Right renal cortex interstitium (tissue), 3 donors: ENCODE results near the gene ILK. TPM values are rescaled to one million over a fixed set of nuclear protein-coding genes. Genes with fewer than 3 reads are reported as not detected.
A peak's percentile ranks its signal among the peaks of the same experiment; 100 is the strongest.

Source experiments
- DNase-seq, 3 donors: peaks; one replicate each; pipeline ENCODE4 v3.0.0-alpha.2; 2013; ENCODE audit warnings: low read depth in 3 of 3, low spot score in 2 of 3
- polyA plus RNA-seq, 3 donors: library from polyadenylated mRNA; unstranded; fragments of 120-200 nt; gene quantifications; one replicate each; pipeline ENCODE4 v1.2.1, GENCODE V29; 2013; ENCODE audit not compliant: insufficient read length in 3 of 3

ILK gene
- polyA plus RNA-seq, 3 donors = 144 to 167 (median 159) TPM

DNA sequence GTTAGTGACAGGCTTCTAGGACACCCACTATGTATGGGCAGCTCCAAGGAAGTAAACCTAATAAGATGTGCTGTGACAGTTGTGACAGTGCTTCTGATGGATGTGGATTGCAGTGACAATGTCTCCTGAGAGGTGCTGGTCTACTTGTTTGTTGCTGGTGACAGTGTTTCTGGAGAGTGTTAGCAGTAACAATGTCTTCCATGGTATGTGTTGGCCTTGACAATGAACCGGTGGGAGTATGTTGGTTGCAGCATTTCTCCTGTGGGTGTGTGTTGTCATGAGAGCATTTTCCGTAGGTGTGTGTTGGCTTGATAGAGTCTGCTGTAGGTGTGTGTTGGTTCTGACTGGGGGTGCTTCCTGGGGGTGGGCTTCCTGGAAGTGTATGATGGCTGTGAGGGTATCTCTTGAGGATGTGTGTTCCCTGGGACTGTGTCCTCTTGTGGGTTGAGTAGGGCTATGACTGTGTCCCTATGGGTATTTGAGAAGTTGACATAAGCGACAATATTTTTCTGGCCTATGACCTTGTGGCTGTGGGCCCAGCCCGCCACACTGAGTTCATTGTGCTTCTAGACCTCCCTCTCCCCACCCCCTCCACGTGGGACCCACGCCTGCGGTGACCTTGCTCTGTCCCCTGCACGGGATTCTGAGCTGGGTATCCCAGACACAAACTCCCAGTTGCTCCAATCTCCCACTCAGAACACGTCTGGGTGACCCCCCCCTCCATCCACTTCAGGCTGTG, 50.9 kb downstream of the ILK start:
- DNase-seq = no peak

DNA sequence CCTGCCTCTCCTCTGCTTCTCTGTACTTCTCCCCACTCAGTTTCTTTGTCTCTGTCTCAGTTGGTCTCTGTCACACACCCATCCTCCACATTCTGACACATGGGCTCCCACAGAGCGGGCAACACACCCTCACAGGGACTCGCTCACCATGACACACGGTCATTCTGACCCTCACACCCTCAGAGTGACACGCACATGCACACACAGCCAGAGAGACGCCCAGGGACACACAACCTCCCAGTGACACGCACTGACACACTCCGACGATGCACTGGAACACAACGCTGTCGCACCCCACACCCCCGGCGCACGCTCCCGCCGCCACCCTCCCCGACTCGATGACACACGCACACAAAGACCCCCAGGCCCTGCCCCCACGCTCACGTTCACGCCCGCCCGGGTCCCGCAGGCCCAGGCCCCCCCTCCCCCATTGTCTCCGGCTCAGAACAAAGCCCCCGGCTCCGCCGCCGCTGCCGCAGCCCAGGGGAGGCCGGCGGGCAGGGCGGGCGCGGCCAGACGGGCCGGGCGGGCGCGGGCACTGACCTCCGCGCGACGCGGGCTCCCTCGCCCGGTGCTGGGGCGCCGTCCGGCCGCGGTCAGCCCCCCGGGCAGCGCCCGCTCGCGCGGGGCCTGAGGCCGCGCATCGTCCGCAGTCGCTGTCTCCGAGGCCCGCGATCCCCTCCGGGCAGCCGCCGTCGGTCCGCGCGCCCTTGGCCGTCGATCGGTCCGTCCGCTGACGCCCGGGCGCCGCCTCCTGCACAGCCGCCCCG, 51.6 kb downstream of the ILK start:
- peak in 1 of 3 donors; percentile 16 for DNase-seq

- DNase-seq = peak in 1 of 3 donors; percentile 13
Observed at GRCh38 chr11:6655790-6656583, 52.4 kb downstream of the ILK start, which contains the start of gene DCHS1. TSS of gene DCHS1 (minus strand) at chr11:6655809. CDS start at chr11:6641613, 14,196 bp downstream.

GRCh38 chr11:6656584-6656915, 53.0 kb downstream of the ILK start:
- DNase-seq = no peak

DNA sequence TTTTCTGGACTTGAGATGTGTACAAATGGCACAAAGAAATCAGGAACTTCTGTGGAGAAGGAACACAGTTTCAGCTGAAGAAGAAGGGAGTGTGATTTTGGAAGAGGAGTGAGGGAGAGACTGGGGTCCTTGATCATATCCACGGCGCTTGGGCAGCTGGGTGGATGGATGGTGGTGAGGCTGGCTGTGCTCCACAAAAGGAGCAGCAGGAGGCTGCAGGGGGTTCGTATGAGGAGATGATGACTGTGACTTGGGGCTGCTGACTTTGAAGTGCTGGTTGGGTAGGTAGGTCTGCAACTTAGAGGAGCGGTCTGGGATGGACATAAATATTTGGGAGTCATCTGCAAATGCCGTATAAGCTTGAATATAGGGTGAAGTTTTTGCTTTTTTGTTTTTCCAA, 53.4 kb downstream of the ILK start:
- no peak for DNase-seq

DNA sequence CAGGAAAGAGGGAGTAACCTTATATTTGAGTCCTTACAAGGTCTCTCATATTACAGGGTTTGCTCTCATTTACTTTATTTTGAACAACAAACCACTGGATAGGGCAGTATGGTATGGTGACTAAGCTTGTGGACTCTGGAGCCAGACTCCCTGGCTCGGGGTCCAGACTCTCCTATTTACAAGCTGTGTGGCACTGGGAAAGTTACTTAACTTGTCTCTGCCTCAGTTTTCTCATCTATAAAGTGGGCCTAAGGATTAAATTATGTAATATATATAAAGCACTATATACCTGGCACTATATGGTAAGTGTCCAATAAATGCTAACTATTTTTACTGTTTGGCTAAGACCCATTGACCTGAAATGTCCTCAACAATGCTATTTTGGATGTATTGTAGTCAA, 53.8 kb downstream of the ILK start:
- no peak for DNase-seq

DNA sequence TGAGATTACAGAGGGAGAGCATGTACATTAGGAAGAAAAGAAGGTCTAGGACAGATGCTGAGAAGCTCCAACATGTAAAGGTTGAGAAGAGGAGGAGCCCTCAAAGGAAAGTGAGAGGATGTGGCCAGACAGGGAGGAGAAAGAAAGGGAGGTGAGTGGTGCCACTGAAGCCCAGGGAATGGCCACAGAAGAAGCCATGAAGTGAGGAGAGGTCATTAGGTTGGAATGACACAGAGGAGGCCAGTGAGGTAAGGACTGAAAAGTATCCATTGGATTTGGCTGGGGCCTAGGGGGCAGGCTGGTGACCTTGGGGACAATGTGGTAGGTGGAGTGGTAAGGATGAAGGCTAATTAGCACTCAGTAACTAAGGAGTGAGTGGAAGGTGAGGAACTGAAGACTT, 55.1 kb downstream of the ILK start:
- no peak for DNase-seq

Other genes with a start within 250 kb of the ILK start
- 10 to 100 TPM; 31.0 to 32.3 (median 32.1) TPM for gene SMPD1, start 213.3 kb upstream of the ILK start, polyA plus RNA-seq
- gene APBB1, start 184.7 kb upstream of the ILK start, polyA plus RNA-seq = 10 to 100 TPM; 51.9 to 56.5 (median 52.5) TPM
- gene HPX, start 162.8 kb upstream of the ILK start, polyA plus RNA-seq = 1 to 10 TPM; 1.6 to 2.2 (median 2.2) TPM
- 10 to 100 TPM; 16.1 to 19.3 (median 17.0) TPM for gene TRIM3, start 129.8 kb upstream of the ILK start, polyA plus RNA-seq
- gene ARFIP2, start 122.4 kb upstream of the ILK start, polyA plus RNA-seq = 10 to 100 TPM; 64.8 to 67.5 (median 66.2) TPM
- 10 to 100 TPM; 38.3 to 42.4 (median 38.7) TPM for gene TIMM10B, start 122.3 kb upstream of the ILK start, polyA plus RNA-seq
- gene DNHD1, start 106.5 kb upstream of the ILK start, polyA plus RNA-seq = 1 to 10 TPM; 5.8 to 6.3 (median 6.2) TPM
- gene RRP8, start 158 bp upstream of the ILK start, polyA plus RNA-seq = 10 to 100 TPM; 21.3 to 22.6 (median 21.6) TPM
- 10 to 100 TPM; 66.4 to 92.9 (median 91.4) TPM for gene TAF10, start 8.4 kb downstream of the ILK start, polyA plus RNA-seq
- 100 to 1,000 TPM; 111 to 131 (median 118) TPM for gene TPP1, start 15.6 kb downstream of the ILK start, polyA plus RNA-seq
- gene DCHS1, start 52.0 kb downstream of the ILK start, polyA plus RNA-seq = 10 to 100 TPM; 27.8 to 31.1 (median 30.3) TPM
- gene MRPL17, start 79.6 kb downstream of the ILK start, polyA plus RNA-seq = 10 to 100 TPM; 68.3 to 81.6 (median 68.3) TPM
- gene OR2AG2, start 168.2 kb downstream of the ILK start, polyA plus RNA-seq = under 1 TPM; 0.07 to 0.14 (median 0.10) TPM
- under 1 TPM in 1 of 3 donors, not detected in 2; 0.07 TPM for gene OR2AG1, start 179.2 kb downstream of the ILK start, polyA plus RNA-seq
- under 1 TPM in 1 of 3 donors, not detected in 2; 0.04 TPM for gene OR6A2, start 195.9 kb downstream of the ILK start, polyA plus RNA-seq
- gene OR10A5, start 241.9 kb downstream of the ILK start, polyA plus RNA-seq = not detected